Pons (tissue), 1 donor: ENCODE data around the gene ABLIM1.

Experiments used
- DNase-seq: peaks from one replicate; pipeline ENCODE4 v3.0.0-alpha.2; 2016; ENCODE audit warnings: low spot score

The ABLIM1 gene

GRCh38 chr10:114576716-114577115, 81.4 kb downstream of the ABLIM1 start:
- DNase-seq, result no peak

DNA sequence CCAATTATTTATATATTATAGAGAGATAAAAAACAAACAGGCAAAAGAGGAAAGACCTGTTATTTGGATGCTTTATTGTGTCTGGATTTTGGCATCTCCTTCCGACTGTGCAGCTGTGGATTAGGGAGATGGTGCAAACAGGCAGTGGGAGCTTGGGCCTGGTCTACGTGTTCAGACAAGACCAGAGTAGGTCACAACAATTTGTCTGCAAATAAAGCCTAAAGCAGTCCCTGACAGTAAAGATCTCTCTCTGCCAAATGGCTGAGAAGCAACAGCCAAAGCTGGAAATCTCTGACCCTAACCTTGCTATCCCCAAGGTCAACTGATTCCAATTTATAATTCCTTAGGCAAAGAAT, 82.0 kb downstream of the ABLIM1 start:
- no peak for DNase-seq

DNA sequence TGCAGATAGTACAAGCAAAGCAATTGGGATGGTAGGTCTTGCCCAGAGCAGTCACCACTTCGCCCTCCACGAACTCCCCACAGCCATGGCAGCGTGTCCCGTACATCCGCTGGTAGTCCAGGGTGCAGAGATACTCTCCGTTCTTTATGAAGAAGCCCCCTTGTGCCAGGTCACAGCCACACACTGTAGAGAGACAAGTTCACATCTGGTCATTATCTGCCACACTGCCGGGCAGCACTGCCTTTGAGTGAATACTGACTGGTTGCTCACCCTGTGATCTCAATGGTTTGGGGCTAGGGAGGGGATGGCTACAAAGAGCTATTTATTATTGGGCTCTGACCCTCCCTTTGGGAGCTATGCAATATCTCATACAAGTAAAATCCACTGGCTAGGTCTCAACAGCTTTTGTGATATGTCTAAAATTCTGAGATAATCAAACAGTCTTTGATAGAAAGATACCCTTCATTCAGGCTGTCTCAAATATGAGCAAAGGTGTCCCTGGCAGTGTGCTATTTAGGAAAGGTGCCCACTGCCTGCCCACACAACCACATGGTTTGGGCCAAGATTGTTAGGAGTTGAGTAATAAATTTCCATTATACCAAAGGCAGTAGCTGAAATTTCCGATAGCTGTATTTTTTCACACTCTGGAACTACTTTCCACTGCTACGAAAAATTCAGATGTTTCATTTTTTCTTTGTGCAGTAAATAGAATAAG, 82.5 kb downstream of the ABLIM1 start:
- no peak for DNase-seq

DNA sequence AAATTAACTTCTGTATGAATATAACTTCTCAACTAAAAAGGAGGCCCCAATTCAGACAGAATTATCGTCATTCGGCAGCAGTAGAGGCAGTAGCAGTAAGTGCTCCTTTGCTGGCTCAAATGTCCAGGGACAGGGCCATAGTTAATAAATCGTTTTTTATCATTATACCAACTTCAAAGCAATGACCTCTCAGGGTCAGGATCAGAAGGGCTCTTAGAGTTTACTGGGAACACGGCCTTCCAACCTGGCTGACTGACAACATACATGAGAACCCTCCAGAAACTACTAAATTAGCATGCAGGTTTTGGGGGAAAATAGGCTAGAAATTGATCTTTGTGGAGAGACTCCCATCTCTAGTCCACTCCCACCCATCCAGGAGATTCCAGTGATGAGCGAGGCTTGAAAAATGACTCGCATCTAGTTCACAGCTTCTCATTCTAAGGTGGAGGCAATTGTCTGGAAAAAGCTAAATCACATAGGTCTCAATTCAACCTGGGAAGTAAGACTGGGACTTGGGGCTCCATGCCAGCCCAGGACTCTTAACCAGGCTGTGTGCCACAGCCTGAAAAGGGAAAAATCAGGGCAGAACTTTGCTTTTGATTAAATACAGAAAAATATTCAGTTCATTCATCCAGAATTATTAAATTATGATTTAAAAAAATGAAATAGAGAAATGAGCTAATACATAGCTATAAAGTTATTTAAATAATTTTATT, 84.6 kb downstream of the ABLIM1 start:
- DNase-seq, result no peak

DNA sequence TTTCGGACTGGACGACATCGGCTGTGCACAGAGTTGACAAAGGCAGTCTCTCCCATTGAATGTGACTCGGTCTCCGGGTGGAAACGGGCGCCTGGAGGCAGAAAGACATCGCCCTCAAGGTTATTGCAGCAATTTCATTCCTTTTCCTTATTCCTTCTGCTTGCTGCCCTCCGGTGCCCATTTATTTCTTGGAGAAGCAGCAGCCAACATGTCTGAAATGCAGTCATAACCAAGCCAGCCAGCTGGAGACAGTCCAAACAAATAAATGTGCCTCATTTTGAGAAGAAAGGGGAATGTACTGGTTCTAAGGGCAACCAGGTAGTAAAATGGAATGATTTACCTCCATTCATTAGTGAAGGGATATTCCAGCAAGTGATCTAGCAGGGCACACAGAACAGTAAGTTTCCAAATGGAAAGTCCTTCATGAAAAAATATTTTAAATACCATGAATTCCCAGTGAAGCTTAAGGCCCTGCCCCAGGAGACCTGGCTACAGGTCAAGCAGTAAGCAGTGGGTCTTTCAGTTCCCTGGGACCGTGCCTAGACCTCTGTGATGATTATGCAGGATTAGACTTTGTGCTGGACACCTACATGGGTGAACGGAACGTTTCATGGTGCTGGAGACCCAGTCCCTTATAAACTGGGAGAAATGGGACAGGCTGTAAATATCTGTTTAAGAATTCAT, 86.6 kb downstream of the ABLIM1 start:
- DNase-seq, result peak; percentile 45

GRCh38 chr10:114566064-114566463, 92.0 kb downstream of the ABLIM1 start:
- DNase-seq, result no peak

DNA sequence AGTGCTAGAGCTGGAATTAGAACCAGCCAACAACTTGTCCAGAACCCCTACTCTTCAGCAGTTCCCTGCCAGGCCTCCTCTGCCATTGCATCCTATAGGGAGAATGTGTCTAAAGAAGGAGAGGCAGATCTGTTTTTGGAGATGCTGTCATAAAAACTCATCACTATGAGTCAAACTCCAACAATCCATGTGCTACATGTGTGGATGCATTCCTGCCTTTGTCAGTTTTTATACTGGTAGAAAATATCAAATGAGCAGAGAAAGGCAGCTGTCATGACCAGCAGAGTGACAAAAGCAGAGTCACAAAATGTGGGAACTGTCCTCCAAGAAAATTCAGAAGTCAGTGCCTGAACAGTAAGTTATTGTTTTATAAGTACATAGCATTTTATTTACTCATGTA, 93.0 kb downstream of the ABLIM1 start:
- no peak for DNase-seq

- DNase-seq, result no peak
Measured at GRCh38 chr10:114561008-114561523, 97.0 kb downstream of the ABLIM1 start.

DNA sequence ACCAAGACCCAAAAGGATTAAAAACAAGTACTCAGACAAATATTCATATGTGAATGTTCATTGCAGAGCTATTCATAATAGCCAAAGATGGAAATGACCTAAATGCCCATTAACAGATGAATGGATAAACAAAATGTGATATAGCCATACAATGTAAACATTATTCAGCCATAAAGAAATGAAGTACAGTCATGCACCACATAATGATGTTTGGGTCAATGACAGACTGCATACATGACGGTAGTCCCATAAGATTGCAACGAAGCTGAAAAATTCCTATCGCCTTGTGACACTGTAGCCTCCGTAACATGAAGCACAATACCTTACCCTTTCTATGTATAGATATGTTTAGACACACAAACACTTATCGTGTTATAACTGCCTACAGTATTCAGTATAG, 97.9 kb downstream of the ABLIM1 start:
- no peak for DNase-seq

DNA sequence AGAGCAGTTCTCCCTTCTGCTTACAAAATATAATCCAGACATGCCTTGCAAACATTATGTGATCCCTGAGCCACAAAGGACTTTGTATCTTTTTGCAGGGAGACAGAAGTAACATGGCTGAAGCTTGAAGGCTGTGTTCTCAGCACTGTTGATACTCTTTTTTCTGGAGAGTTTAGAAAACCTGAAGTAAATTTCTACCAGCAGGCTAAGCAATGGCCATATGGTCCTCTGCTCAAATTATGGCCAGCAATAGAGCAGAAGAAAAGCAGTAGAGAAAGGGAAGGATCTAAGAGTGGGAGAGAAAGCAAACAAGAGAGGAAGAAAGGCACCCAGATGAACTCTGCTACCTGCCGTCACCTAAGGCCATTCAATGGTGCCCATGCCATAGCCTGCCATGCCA, 98.4 kb downstream of the ABLIM1 start:
- no peak for DNase-seq

GRCh38 chr10:114557854-114558253, 100.2 kb downstream of the ABLIM1 start:
- no peak for DNase-seq

DNA sequence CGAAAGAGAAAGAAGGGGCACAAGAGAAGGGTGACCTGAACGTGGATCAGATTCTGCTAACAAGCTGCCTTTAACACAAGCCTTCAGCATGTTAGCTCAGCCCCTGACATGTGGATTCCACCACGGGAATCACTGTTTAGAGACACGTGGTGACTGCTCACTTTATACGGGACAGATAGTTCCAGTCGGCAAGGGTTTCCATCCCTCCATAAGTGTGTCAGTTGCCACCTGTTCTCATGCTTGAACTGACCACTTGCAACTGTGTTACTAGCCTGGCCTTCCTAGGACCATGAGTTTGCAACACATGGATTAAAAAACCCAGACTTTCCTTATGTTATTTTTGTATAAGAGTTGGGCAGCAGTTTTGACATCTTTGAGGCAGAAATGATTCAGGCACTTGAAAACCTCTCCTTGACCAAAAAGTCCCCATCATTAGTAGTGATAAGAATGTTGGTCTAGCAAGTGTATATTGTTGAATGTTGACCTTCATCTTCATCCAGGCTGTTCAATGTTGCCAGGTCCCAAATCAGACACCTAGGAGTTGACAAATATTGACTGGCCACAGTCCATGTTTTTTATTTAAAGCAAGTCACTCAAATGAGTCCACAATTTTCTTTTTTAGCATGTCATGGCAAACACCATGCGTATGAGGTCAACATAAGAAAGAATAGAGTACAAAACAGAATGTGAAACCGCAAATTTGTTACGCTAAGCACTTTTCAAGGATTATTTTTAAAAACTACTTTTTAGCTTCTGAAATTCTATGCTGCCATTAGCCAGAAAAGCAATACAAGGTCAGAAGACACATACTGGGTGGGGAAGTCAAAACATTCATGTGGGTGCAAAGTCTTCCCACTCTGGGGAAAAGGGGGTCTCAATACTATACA, 101.6 kb downstream of the ABLIM1 start:
- DNase-seq, result no peak

- DNase-seq, result no peak
Measured at GRCh38 chr10:114553436-114553835, 104.6 kb downstream of the ABLIM1 start.

DNA sequence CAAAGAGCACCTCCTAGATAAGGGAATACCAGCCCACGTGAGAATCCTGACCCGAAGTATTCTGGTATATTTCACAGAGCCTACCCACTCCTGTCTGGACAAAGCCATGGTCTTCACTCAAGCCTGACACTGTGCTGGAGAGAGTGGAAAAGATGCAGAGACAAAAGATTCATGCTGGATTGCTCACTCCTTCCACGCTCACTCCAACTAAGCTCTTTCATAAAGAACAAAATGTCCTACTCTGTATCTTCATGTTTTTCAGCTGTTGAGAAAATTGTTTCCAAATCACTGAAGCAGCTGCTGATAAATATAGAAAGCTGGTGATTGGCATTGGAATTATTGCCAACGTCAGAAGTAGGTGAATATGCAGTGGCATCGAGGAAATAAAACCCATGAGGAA, 106.0 kb downstream of the ABLIM1 start:
- no peak for DNase-seq

DNA sequence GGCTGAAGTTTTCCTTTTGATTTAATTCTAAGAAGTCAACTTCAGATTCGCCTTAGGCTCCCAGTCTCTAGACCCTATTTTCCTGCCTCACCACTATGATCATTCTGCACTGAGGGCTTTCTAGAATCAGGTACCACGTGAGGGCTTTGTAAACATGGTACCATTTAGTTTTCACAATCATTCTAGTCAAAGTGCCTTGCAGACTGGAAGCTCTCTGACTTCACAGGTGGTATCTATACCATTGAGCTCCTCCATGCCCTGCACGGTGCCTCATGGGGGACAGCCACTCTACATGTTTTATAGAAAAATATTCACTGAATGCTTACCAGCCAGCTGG, 106.5 kb downstream of the ABLIM1 start:
- no peak for DNase-seq

DNA sequence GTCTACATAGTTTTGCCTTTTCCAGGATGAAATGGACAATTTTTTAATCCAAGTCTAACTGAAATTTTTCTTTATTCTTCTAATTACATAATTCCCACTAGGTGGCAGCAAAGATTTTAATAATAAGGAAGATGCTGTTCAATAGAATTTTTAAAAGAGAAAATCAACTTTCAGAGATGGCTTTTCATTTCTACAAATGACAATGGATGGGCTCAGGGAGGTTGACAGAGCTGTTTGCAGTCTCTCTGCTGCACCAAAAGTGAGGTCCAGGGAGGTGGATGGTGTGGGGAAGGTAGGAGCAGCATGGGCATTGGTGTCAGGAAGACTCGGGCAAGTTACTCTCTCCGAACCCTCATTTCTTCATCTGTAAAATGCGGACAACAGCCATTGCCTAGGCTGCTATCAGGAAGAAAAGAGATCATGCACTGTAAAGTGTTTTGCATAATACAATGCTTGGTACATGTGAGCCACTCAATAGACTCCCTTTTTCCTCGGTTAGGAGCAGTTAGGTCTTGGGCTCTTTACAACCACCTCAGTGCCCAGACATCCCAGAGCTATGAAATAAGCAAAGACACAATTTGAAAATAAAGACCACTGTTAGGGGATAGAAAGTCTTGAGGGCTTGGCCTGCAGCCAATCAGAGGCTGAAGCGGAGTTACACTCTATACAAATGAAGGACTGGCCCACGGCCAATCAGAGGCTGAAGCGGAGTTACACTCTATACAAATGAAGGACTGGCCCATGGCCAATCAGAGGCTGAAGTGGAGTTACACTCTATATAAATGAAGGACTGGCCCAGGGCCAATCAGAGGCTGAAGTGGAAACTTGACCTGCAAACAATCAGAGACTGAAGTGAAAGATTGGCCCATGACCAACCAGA, 107.1 kb downstream of the ABLIM1 start:
- DNase-seq, result peak; percentile 48

GRCh38 chr10:114548662-114549061, 109.4 kb downstream of the ABLIM1 start:
- peak; percentile 53 for DNase-seq

GRCh38 chr10:114547514-114547913, 110.6 kb downstream of the ABLIM1 start:
- no peak for DNase-seq

GRCh38 chr10:114547056-114547455, 111.0 kb downstream of the ABLIM1 start:
- DNase-seq, result no peak

DNA sequence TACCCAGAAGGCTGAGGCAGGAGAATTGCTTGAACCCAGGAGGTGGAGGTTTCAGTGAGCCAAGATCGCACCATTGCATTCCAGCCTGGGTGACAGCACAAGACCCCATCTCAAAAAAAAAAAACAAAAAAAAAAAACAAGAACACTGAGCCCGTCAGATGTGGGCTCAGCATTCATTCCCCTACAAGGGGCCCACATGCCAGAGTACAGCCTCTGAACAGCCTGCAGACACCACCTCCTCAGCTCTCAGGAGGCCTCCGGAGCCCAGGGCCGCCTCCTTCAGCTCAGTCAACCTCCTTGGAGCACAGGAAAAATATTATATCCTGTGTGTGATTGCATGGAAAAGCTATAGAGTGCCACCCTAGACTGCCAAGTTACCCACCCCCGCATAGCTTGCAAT, 112.3 kb downstream of the ABLIM1 start:
- no peak for DNase-seq

DNA sequence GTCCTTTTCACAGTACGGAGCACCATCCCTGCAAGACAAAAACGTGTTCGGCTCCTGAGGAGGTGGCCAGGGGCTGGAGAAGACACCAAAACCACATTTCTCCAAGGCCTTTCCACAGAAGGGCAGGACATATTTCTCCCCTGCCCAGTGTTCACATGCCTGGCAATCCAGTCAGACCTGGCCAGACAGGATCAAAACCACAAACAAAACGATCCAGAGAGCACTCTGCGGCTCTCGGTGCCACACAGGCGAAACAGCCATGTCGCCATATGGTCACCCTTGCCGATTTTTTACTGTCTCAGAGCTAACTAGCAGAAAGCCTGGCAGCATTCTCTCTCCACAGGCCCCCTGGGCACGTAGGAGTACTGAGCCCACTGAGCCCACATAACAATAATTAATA, 113.0 kb downstream of the ABLIM1 start:
- DNase-seq, result no peak
